ENCODE data around the gene PDCL2. TPM values are rescaled to one million over a fixed set of nuclear protein-coding genes. Genes with fewer than 3 reads are reported as not detected.
A peak's percentile ranks its signal among the peaks of the same experiment; 100 is the strongest.

PDCL2 gene
- total RNA-seq, 1 experiment from 2014 or later: not detected

GRCh38 chr4:55510685-55511084 lies 81.4 kb downstream of the PDCL2 start:
- Mint-ChIP-seq H3K4me3 (ENCODE audit: unreplicated experiment) (no peak overlapping the region), H3K27me3 (ENCODE audit: insufficient read depth, unreplicated experiment) (no peaks in the 10 kb centered on the region), H3K27ac (ENCODE audit: low read depth, unreplicated experiment) (peak overlapping the region; percentile 66), H3K9me3 (ENCODE audit: unreplicated experiment) (no peaks in the 10 kb centered on the region), H3K36me3 (ENCODE audit: insufficient read depth, unreplicated experiment) (peaks cover 5% of the 10 kb centered on the region), H3K4me1 (ENCODE audit: insufficient read depth, unreplicated experiment) (peaks cover 21% of the 10 kb centered on the region)
- intact Hi-C loops (cut with micrococcal nuclease): no loop called here
- no peak for TF ChIP-seq CTCF (IDR thresholded peaks at IDR 0.05; ENCODE audit: unreplicated experiment)
- POLR2A ChIA-PET: no interaction called here
- CTCF ChIA-PET: no interaction called here
- DNase-seq (ENCODE audit: unreplicated experiment): no peak
- BruUV-seq (replicated peaks): no TSS peak

- H3K27ac Mint-ChIP-seq (ENCODE audit: low read depth, unreplicated experiment): no peak overlapping the region
- no peaks in the 10 kb centered on the region for H3K27me3 Mint-ChIP-seq (ENCODE audit: insufficient read depth, unreplicated experiment)
- ChIA-PET CTCF (interaction anchor here (1.0 kb wide), 1 partner anchor 127 kb away, joined by 3 read pairs; the partner anchor contains the start of gene NMU), POLR2A (interaction anchor here (1.0 to 1.5 kb wide), 3 partner anchors 16 to 37 kb away, joined by 3 read pairs; partner anchors contain the start of gene CLOCK)
- DNase-seq (ENCODE audit: unreplicated experiment): no peak
- no peak for TF ChIP-seq CTCF (IDR thresholded peaks at IDR 0.05; ENCODE audit: unreplicated experiment)
- no peak overlapping the region for H3K4me3 Mint-ChIP-seq (ENCODE audit: unreplicated experiment)
- peaks cover 19% of the 10 kb centered on the region for H3K4me1 Mint-ChIP-seq (ENCODE audit: insufficient read depth, unreplicated experiment)
- BruUV-seq (replicated peaks): no TSS peak
- H3K9me3 Mint-ChIP-seq (ENCODE audit: unreplicated experiment): no peaks in the 10 kb centered on the region
- intact Hi-C loops (cut with micrococcal nuclease): no loop called here
- peaks cover 5% of the 10 kb centered on the region for H3K36me3 Mint-ChIP-seq (ENCODE audit: insufficient read depth, unreplicated experiment)
Observed at GRCh38 chr4:55509266-55509665, 82.8 kb downstream of the PDCL2 start.

GRCh38 chr4:55507612-55508011 lies 84.4 kb downstream of the PDCL2 start:
- intact Hi-C loops (cut with micrococcal nuclease): no loop called here
- Mint-ChIP-seq H3K4me3 (ENCODE audit: unreplicated experiment) (no peak overlapping the region), H3K4me1 (ENCODE audit: insufficient read depth, unreplicated experiment) (peaks cover 22% of the 10 kb centered on the region), H3K27me3 (ENCODE audit: insufficient read depth, unreplicated experiment) (no peaks in the 10 kb centered on the region), H3K36me3 (ENCODE audit: insufficient read depth, unreplicated experiment) (peaks cover 5% of the 10 kb centered on the region), H3K27ac (ENCODE audit: low read depth, unreplicated experiment) (peak overlapping the region; percentile 41), H3K9me3 (ENCODE audit: unreplicated experiment) (no peaks in the 10 kb centered on the region)
- ChIA-PET CTCF (no interaction called here), POLR2A (no interaction called here)
- DNase-seq (ENCODE audit: unreplicated experiment): no peak
- no peak for TF ChIP-seq CTCF (IDR thresholded peaks at IDR 0.05; ENCODE audit: unreplicated experiment)
- no TSS peak for BruUV-seq (replicated peaks)

Other genes starting within 250 kb of the PDCL2 start
- 18.9 and 26.1 TPM in 2 replicates for gene SRD5A3, start 246.0 kb downstream of the PDCL2 start, total RNA-seq (2022)
- gene TMEM165, start 196.3 kb downstream of the PDCL2 start, total RNA-seq (2022): 110 and 119 TPM in 2 replicates
- 37.6 and 44.0 TPM in 2 replicates for gene CLOCK, start 45.3 kb downstream of the PDCL2 start, total RNA-seq (2022)
- 4.7 and 8.5 TPM in 2 replicates for gene NMU, start 44.1 kb upstream of the PDCL2 start, total RNA-seq (2022)
- not detected in 2 replicates for gene EXOC1L, start 227.5 kb upstream of the PDCL2 start, total RNA-seq (2022)

All from MCF 10A (cell line).